ENCODE measurements around the gene BLVRB. TPM values are rescaled to one million over a fixed set of nuclear protein-coding genes. Genes with fewer than 3 reads are reported as not detected.

The BLVRB gene
- total and polyA plus RNA-seq, 9 of the 15 experiments (the other 6 are each of a cell fraction or from before 2014, with no cell fraction given) = 81.1 to 749 (median 331) TPM

DNA sequence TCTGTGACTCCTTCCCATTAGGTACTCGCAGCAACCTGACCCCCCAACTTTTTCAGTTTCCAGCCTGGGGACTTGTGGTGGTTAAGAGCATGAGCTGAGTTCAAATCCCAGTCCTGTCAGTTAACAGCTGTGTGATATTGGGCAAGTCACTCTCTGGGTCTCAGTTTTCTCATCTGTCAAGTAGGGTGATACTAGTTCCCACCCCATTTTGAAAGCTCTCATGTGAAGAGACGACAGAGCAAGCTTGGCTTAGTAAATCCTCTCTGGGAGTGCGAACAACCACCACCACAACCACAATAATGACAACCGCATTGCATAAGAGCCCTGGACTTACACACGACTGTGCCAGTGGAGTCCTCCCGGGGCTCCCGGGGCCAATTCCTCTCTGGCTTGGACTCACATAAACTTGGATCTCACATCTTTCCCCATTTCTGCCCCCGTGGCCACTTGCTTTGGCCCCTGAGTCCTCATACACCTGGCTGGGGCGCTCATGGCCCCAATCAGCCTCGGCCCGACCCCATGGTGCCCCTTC, 454 bp downstream of the BLVRB start (continued):
- TF ChIP-seq SRF (CRISPR knock-in tag; IDR thresholded peaks at IDR 0.05) (0 out of 4 replicates have a peak, but pooled peaks of 1 of the 2 experiments have one; percentile 6), ZBED1 (IDR thresholded peaks at IDR 0.05) (0 out of 2 replicates have a peak, but pooled peaks have one; percentile 3), FOXJ2 (tag; IDR thresholded peaks at IDR 0.05) (peak; percentile 57), ETV6 (IDR thresholded peaks at IDR 0.05; ENCODE audit: borderline replicate concordance in 1 of 2, low read depth in 2 of 2, low read length in 1 of 2) (no peak), ETV6 (CRISPR knock-in tag; IDR thresholded peaks at IDR 0.05; ENCODE audit: borderline replicate concordance) (no peak), FOXM1 (IDR thresholded peaks at IDR 0.05; ENCODE audit: low read depth) (no peak), FOXM1 (CRISPR knock-in tag; IDR thresholded peaks at IDR 0.05; ENCODE audit: low read depth) (peak; percentile 46; the same call in 1 of the 2 replicates), ZNF121 (CRISPR knock-in tag; conservative IDR thresholded peaks at IDR 0.05) (peak; percentile 55; the same call in 1 of the 2 replicates), VEZF1 (CRISPR knock-in tag; IDR thresholded peaks at IDR 0.05) (peak; percentile 6; the same call in 1 of the 2 replicates), ZNF76 (CRISPR knock-in tag; IDR thresholded peaks at IDR 0.05; ENCODE audit: borderline replicate concordance) (no peak), BHLHE40 (IDR thresholded peaks at IDR 0.05; ENCODE audit: low read length) (no peak), TAF1 (IDR thresholded peaks at IDR 0.05; ENCODE audit: control insufficient read depth, extremely low read depth, insufficient read depth, low read length, severe bottlenecking) (peak; percentile 22), HMBOX1 (IDR thresholded peaks at IDR 0.05) (peak; percentile 4; the same call in 1 of the 2 replicates), ZC3H4 (CRISPR knock-in tag; IDR thresholded peaks at IDR 0.05; ENCODE audit: borderline replicate concordance) (0 out of 2 replicates have a peak, but pooled peaks have one; percentile 35), ILF3 (IDR thresholded peaks at IDR 0.05; ENCODE audit: borderline replicate concordance) (no peak), TAF9B (IDR thresholded peaks at IDR 0.05; ENCODE audit: partially characterized antibody) (peak; percentile 0), DACH1 (IDR thresholded peaks at IDR 0.05; ENCODE audit: partially characterized antibody) (peak; percentile 87), PML (IDR thresholded peaks at IDR 0.05; ENCODE audit: low read length) (peak; percentile 6; the same call in 1 of the 2 replicates), NFRKB (IDR thresholded peaks at IDR 0.05; ENCODE audit: low read depth) (peak; percentile 53; the same call in 1 of the 2 replicates), PHTF2 (CRISPR knock-in tag; IDR thresholded peaks at IDR 0.05) (0 out of 2 replicates have a peak, but pooled peaks have one; percentile 2), CHD4 (IDR thresholded peaks at IDR 0.05; ENCODE audit: insufficient read depth, insufficient replicate concordance, low read depth, low read length, poor library complexity, severe bottlenecking) (peak; percentile 96), PHF20 (IDR thresholded peaks at IDR 0.05; ENCODE audit: partially characterized antibody) (peak; percentile 78), PBX2 (CRISPR knock-in tag; IDR thresholded peaks at IDR 0.05; ENCODE audit: low read depth) (no peak), PBX2 (tag; conservative IDR thresholded peaks at IDR 0.05; ENCODE audit: low read depth) (peak; percentile 28; the same call in 1 of the 2 replicates), ZNF41 (CRISPR knock-in tag; conservative IDR thresholded peaks at IDR 0.05) (0 out of 2 replicates have a peak, but pooled peaks have one; percentile 3)

Data from K562 (cell line).